SK-N-SH treated with all-trans-retinoic acid at 6 μM for 48 hours (cell line): ENCODE results near the gene LUZP1.
A peak's percentile ranks its signal among the peaks of the same experiment; 100 is the strongest.

Source experiments
- ATAC-seq: fragments of 200-7000 bp; cut with Tn5 transposase; 3 replicates; pipeline ENCODE4 v1.9.1; 2020; ENCODE audit warnings: mild to moderate bottlenecking, moderate library complexity
- ARNTL ChIP-seq: fragments of 450-650 bp; formaldehyde crosslinking; IDR thresholded peaks from 2 replicates; pipeline ENCODE4 v1.5.0; 2020; ENCODE audit warnings: low read depth, mild to moderate bottlenecking, moderate library complexity, borderline replicate concordance
- BACH2 ChIP-seq: fragments of 250-450 bp; sonication (Bioruptor Pico); IDR thresholded peaks from 2 replicates; pipeline ENCODE4 v1.9.0; 2021; ENCODE audit warnings: mild to moderate bottlenecking, borderline replicate concordance
- CSDC2 ChIP-seq: fragments of 250-450 bp; sonication (Bioruptor Pico); IDR thresholded peaks from 2 replicates; pipeline ENCODE4 v1.5.0; 2020; ENCODE audit warnings: mild to moderate bottlenecking, moderate library complexity
- ESRRG ChIP-seq: fragments of 250-450 bp; sonication (Bioruptor Pico); IDR thresholded peaks from 2 replicates; pipeline ENCODE4 v1.6.1; 2021; ENCODE audit warnings: mild to moderate bottlenecking
- GLIS3 ChIP-seq: fragments of 250-450 bp; sonication (Bioruptor Pico); IDR thresholded peaks from 2 replicates; pipeline ENCODE4 v1.5.0; 2020; ENCODE audit warnings: mild to moderate bottlenecking, moderate library complexity
- ISL1 ChIP-seq: fragments of 250-450 bp; sonication (Bioruptor Pico); IDR thresholded peaks from 2 replicates; pipeline ENCODE4 v2.1.2; 2022; ENCODE audit warnings: mild to moderate bottlenecking, moderate library complexity
- OSR1 ChIP-seq: fragments of 250-450 bp; sonication (Bioruptor Pico); IDR thresholded peaks from 2 replicates; pipeline ENCODE4 v1.8.0; 2022; ENCODE audit warnings: moderate library complexity, mild to moderate bottlenecking, inconsistent platforms
- PPARA ChIP-seq: fragments of 250-450 bp; sonication (Bioruptor Pico); IDR thresholded peaks from 2 replicates; pipeline ENCODE4 v1.5.0; 2020; ENCODE audit warnings: mild to moderate bottlenecking, borderline replicate concordance
- RARB ChIP-seq: fragments of 250-450 bp; sonication (Bioruptor Pico); IDR thresholded peaks from 2 replicates; pipeline ENCODE4 v1.8.0; 2021; ENCODE audit warnings: mild to moderate bottlenecking, moderate library complexity
- SNAI2 ChIP-seq: fragments of 250-450 bp; sonication (Bioruptor Pico); IDR thresholded peaks from 2 replicates; pipeline ENCODE4 v1.5.0; 2020; ENCODE audit warnings: mild to moderate bottlenecking, moderate library complexity
- TCF4 ChIP-seq: fragments of 250-450 bp; sonication (Bioruptor Pico); IDR thresholded peaks from 2 replicates; pipeline ENCODE4 v1.8.0; 2021; ENCODE audit warnings: mild to moderate bottlenecking, moderate library complexity, borderline replicate concordance
- TOX ChIP-seq: fragments of 250-450 bp; sonication (Bioruptor Pico); IDR thresholded peaks from 2 replicates; pipeline ENCODE4 v1.8.0; 2021; ENCODE audit warnings: mild to moderate bottlenecking, moderate library complexity, borderline replicate concordance
- ZC3H10 ChIP-seq: fragments of 250-450 bp; sonication (Bioruptor Pico); IDR thresholded peaks from 2 replicates; pipeline ENCODE4 v1.5.1; 2021; ENCODE audit warnings: mild to moderate bottlenecking, moderate library complexity
- ZFP3 ChIP-seq: fragments of 250-450 bp; sonication (Bioruptor Pico); IDR thresholded peaks from 2 replicates; pipeline ENCODE4 v1.5.0; 2020; ENCODE audit warnings: mild to moderate bottlenecking, moderate library complexity
- ZFP30 ChIP-seq: fragments of 450-650 bp; formaldehyde crosslinking; IDR thresholded peaks from 2 replicates; pipeline ENCODE4 v1.5.0; 2022; ENCODE audit warnings: mild to moderate bottlenecking, moderate library complexity
- ZNF565 ChIP-seq: fragments of 450-650 bp; formaldehyde crosslinking; conservative IDR thresholded peaks from 2 replicates; pipeline ENCODE4 v1.5.0; 2020; ENCODE audit warnings: low read depth, mild to moderate bottlenecking, moderate library complexity
- ZNF70 ChIP-seq: fragments of 450-650 bp; formaldehyde crosslinking; IDR thresholded peaks from 2 replicates; pipeline ENCODE4 v1.5.0; 2020; ENCODE audit warnings: mild to moderate bottlenecking, moderate library complexity
- ZNF8 ChIP-seq: fragments of 450-650 bp; formaldehyde crosslinking; IDR thresholded peaks from 2 replicates; pipeline ENCODE4 v1.5.0; 2020; ENCODE audit warnings: mild to moderate bottlenecking, moderate library complexity
- TF ChIP-seq, protein P1 (sequence below): fragments of 250-450 bp; sonication (Bioruptor Pico); IDR thresholded peaks from 2 replicates; pipeline ENCODE4 v1.5.0; 2020; ENCODE audit warnings: mild to moderate bottlenecking, moderate library complexity
- TF ChIP-seq, protein P2 (sequence below): fragments of 250-450 bp; sonication (Bioruptor Pico); IDR thresholded peaks from 2 replicates; pipeline ENCODE4 v1.5.1; 2020; ENCODE audit warnings: low read depth, mild to moderate bottlenecking, moderate library complexity
- TF ChIP-seq, protein P3 (sequence below): fragments of 250-450 bp; sonication (Bioruptor Pico); IDR thresholded peaks from 2 replicates; pipeline ENCODE4 v1.8.0; 2020; ENCODE audit warnings: mild to moderate bottlenecking, moderate library complexity, borderline replicate concordance
- TF ChIP-seq, protein P4 (sequence below): fragments of 250-450 bp; sonication (Bioruptor Pico); IDR thresholded peaks from 2 replicates; pipeline ENCODE4 v1.8.0; 2021; ENCODE audit warnings: low read depth, mild to moderate bottlenecking, moderate library complexity, borderline replicate concordance

LUZP1 gene

DNA sequence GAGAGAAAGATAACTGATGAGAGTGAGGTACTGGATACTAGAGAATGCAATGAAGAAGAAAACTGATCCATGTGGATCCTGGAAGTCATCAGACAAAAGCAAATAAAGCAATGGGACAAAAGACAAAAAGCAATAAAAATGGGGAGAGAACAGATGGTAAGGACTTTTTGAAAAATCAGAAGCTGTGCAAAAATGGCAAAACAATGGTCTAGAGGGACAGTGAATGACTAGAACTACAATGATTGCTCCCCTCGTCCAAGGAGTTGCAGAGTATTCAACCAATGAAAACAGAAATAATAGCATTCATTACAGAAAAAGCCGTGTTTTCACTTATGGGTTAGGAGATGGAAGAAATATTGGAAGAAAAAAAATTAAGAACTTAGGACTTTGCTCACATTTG, 18.5 kb downstream of the LUZP1 start (continued):
- TF ChIP-seq, protein P1, sequence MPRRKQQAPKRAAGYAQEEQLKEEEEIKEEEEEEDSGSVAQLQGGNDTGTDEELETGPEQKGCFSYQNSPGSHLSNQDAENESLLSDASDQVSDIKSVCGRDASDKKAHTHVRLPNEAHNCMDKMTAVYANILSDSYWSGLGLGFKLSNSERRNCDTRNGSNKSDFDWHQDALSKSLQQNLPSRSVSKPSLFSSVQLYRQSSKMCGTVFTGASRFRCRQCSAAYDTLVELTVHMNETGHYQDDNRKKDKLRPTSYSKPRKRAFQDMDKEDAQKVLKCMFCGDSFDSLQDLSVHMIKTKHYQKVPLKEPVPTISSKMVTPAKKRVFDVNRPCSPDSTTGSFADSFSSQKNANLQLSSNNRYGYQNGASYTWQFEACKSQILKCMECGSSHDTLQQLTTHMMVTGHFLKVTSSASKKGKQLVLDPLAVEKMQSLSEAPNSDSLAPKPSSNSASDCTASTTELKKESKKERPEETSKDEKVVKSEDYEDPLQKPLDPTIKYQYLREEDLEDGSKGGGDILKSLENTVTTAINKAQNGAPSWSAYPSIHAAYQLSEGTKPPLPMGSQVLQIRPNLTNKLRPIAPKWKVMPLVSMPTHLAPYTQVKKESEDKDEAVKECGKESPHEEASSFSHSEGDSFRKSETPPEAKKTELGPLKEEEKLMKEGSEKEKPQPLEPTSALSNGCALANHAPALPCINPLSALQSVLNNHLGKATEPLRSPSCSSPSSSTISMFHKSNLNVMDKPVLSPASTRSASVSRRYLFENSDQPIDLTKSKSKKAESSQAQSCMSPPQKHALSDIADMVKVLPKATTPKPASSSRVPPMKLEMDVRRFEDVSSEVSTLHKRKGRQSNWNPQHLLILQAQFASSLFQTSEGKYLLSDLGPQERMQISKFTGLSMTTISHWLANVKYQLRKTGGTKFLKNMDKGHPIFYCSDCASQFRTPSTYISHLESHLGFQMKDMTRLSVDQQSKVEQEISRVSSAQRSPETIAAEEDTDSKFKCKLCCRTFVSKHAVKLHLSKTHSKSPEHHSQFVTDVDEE (CRISPR knock-in tag) = no peak
- TF ChIP-seq, protein P2, sequence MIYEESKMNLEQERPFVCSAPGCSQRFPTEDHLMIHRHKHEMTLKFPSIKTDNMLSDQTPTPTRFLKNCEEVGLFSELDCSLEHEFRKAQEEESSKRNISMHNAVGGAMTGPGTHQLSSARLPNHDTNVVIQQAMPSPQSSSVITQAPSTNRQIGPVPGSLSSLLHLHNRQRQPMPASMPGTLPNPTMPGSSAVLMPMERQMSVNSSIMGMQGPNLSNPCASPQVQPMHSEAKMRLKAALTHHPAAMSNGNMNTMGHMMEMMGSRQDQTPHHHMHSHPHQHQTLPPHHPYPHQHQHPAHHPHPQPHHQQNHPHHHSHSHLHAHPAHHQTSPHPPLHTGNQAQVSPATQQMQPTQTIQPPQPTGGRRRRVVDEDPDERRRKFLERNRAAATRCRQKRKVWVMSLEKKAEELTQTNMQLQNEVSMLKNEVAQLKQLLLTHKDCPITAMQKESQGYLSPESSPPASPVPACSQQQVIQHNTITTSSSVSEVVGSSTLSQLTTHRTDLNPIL (CRISPR knock-in tag) = no peak
- TF ChIP-seq BACH2 (CRISPR knock-in tag) = no peak
- TF ChIP-seq ARNTL (CRISPR knock-in tag) = no peak
- no peak for TF ChIP-seq ZFP3 (CRISPR knock-in tag)
- TF ChIP-seq TOX (CRISPR knock-in tag) = no peak
- no peak for TF ChIP-seq ZNF70
- no peak for TF ChIP-seq ZNF8
- TF ChIP-seq CSDC2 (CRISPR knock-in tag) = no peak
- TF ChIP-seq, protein P3, sequence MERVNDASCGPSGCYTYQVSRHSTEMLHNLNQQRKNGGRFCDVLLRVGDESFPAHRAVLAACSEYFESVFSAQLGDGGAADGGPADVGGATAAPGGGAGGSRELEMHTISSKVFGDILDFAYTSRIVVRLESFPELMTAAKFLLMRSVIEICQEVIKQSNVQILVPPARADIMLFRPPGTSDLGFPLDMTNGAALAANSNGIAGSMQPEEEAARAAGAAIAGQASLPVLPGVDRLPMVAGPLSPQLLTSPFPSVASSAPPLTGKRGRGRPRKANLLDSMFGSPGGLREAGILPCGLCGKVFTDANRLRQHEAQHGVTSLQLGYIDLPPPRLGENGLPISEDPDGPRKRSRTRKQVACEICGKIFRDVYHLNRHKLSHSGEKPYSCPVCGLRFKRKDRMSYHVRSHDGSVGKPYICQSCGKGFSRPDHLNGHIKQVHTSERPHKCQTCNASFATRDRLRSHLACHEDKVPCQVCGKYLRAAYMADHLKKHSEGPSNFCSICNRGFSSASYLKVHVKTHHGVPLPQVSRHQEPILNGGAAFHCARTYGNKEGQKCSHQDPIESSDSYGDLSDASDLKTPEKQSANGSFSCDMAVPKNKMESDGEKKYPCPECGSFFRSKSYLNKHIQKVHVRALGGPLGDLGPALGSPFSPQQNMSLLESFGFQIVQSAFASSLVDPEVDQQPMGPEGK (CRISPR knock-in tag) = no peak
- no peak for TF ChIP-seq SNAI2

DNA sequence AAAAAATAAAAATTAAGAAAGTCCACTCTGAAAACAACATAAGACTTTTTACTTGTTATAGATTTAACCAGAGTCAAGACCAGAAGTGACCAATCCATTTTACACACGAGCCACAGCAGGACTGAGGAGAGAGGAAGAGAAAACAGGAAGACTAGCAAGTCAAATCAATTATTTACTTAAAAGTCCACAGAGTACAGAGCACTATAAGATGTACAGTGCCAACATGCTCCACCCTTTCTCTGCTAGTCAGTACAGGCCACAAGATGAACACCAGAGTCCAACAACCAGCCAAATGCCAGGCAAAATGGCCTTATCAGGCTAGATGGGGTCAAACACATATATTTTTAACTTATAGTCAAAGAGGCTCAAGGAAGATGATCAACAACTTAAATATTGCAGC, 19.5 kb downstream of the LUZP1 start:
- peak; percentile 97 for ATAC-seq
- no peak for TF ChIP-seq ZNF8

DNA sequence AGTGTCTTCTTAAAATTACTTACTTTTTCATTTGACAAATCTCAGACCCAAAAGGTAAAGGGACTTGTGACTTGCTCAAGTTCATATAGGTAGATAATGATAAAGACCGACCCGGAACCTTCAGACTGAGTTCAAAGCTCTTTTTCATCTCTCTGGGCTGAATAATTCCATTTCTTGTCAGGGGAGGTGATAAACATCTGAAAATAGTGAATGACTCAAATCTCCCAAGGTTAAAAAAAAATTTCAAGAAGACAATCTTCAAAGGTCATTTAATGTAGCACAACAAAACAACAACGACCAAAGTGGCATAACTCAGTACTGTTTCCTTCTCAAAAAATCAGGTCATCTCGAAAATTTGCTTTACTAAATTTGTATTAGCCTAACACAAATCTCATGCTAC, 20.6 kb downstream of the LUZP1 start:
- TF ChIP-seq ZNF8 (no peak), ARNTL (CRISPR knock-in tag) (no peak), ESRRG (CRISPR knock-in tag) (no peak), RARB (CRISPR knock-in tag) (no peak), PPARA (CRISPR knock-in tag) (no peak), GLIS3 (CRISPR knock-in tag) (no peak), ZNF565 (no peak), TCF4 (CRISPR knock-in tag) (no peak), TOX (CRISPR knock-in tag) (no peak), ISL1 (no peak), ZNF70 (no peak), ZFP30 (CRISPR knock-in tag) (no peak), CSDC2 (CRISPR knock-in tag) (no peak), ZC3H10 (no peak), BACH2 (CRISPR knock-in tag) (no peak), OSR1 (CRISPR knock-in tag) (no peak), SNAI2 (no peak)
- TF ChIP-seq, protein P2 (CRISPR knock-in tag) = no peak
- TF ChIP-seq, protein P1 (CRISPR knock-in tag) = no peak
- TF ChIP-seq, protein P4, sequence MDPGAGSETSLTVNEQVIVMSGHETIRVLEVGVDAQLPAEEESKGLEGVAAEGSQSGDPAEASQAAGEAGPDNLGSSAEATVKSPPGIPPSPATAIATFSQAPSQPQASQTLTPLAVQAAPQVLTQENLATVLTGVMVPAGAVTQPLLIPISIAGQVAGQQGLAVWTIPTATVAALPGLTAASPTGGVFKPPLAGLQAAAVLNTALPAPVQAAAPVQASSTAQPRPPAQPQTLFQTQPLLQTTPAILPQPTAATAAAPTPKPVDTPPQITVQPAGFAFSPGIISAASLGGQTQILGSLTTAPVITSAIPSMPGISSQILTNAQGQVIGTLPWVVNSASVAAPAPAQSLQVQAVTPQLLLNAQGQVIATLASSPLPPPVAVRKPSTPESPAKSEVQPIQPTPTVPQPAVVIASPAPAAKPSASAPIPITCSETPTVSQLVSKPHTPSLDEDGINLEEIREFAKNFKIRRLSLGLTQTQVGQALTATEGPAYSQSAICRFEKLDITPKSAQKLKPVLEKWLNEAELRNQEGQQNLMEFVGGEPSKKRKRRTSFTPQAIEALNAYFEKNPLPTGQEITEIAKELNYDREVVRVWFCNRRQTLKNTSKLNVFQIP = no peak
- ATAC-seq = no peak
